Esophagus mucosa (tissue), 1 donor: ENCODE measurements around the gene STK32B. TPM values are rescaled to one million over a fixed set of nuclear protein-coding genes. Genes with fewer than 3 reads are reported as not detected.

Source experiments
- ATAC-seq: fragments of 200-7000 bp; cut with Tn5 transposase; one replicate; pipeline ENCODE4 v1.9.1; 2020
- total RNA-seq: library from RNA; stranded (reverse); gene quantifications from one replicate; pipeline ENCODE4 v1.2.4, GENCODE V29; 2023
- donor health status: DM: yes; HTN: yes; CAD: no.

Gene STK32B
- total RNA-seq, 1 donor from 2014 or later: 0.28 TPM

GRCh38 chr4:5126857-5127256 is 75.6 kb downstream of the STK32B start:
- ATAC-seq: no peak

DNA sequence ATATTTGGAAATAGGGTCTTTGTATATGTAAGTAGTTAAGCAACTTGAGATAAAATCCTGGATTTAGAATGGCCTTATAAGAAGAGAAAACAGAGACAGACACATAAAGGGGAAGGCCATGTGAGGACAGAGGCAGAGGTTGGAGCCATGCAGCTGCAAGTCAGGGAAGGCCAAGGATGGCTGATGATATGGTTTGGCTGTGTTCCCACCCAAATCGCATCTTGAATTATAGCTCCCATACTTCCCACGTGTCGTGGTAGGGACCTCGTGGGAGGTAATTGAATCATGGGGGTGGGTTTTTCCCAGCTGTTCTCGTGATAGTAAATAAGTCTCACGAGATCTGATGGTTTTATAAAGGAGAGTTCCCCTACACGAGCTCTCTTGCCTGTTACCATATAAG is 76.3 kb downstream of the STK32B start:
- ATAC-seq: no peak

- no peak for ATAC-seq
Observed at GRCh38 chr4:5128569-5128968, 77.3 kb downstream of the STK32B start.

DNA sequence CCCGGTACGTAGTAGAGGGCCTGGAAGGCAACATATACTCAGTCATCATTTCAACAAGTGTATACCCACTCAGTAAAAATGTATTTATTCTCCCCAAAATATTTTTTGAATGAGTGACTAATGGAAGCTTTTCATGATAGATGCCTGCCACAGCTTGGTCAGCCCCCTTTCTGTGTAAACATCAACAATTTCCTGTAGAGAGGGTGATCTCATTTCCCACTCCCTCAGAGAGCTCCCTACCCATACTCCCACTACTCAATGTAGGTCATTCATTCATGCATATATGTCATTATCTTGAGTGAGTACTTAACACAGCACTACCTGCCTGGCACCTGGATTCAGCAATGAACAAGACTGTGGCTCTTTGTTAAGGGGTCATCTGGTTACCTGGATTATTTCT is 81.9 kb downstream of the STK32B start:
- no peak for ATAC-seq

GRCh38 chr4:5133933-5134594 is 82.8 kb downstream of the STK32B start:
- ATAC-seq: no peak

- ATAC-seq: no peak
Observed at GRCh38 chr4:5134620-5135019, 83.3 kb downstream of the STK32B start.

- no peak for ATAC-seq
Observed at GRCh38 chr4:5137226-5137625, 85.9 kb downstream of the STK32B start.

- ATAC-seq: no peak
Observed at GRCh38 chr4:5137927-5138326, 86.6 kb downstream of the STK32B start.

DNA sequence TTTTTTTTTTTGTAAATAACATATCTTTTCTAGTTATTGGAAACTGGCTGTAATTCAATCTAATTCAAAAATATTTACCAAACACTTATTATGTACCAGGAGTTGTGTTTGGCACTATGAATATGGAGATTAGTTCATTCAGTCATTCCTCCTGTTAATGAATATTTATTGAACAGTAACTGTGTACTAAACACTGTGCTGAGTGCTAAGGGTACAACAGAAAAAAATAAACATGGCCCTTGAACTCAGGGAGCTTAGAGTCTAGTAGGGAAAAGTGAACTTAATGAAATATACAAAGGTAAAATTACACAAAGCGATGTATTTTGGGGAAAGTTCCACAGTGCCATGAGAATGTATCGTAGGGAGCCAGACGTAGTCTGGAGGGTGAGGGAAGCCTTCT is 87.1 kb downstream of the STK32B start:
- ATAC-seq: no peak

GRCh38 chr4:5139141-5139540 is 87.9 kb downstream of the STK32B start:
- no peak for ATAC-seq

GRCh38 chr4:5141802-5142201 is 90.5 kb downstream of the STK32B start:
- no peak for ATAC-seq

DNA sequence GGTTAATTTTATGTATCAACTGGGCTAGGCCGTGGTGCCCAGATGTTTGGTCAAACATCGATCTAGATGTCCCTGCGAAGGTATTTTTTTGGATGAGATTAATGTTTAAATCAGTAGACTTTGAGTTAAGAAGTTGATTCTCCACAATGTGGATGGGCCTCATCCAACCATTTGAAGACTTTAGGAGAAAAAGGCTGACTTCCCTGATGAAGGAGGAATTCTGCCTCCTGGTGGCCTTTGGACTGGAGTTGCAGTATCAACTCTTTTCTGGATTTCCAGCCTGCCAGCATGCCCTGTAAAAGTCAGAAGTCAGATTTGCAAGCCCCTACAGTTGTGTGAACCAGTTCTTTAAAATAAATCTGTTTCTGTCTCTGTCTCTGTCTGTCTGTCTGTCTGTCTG is 91.4 kb downstream of the STK32B start:
- ATAC-seq: no peak

GRCh38 chr4:5143306-5143861 is 92.1 kb downstream of the STK32B start:
- no peak for ATAC-seq

- no peak for ATAC-seq
Observed at GRCh38 chr4:5143940-5144339, 92.7 kb downstream of the STK32B start.

DNA sequence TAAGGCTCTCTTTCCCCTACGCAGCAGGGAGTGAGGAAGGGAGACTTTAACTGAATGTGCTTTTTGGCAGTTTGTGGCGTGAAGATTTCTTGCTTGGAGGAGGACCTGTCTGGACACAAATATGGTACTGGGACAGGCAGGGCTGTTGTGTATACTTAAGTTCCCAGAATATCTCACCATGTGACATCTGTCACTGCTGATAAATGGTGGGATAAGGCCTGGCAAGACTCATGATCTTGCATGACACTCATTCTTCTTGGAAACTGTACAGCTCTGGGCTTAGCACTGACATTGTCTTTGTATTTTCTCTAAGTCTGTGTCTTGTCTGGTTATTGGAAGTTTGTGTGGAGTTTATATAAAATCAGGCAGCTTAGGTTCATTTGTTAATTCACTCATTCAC is 93.1 kb downstream of the STK32B start:
- no peak for ATAC-seq

DNA sequence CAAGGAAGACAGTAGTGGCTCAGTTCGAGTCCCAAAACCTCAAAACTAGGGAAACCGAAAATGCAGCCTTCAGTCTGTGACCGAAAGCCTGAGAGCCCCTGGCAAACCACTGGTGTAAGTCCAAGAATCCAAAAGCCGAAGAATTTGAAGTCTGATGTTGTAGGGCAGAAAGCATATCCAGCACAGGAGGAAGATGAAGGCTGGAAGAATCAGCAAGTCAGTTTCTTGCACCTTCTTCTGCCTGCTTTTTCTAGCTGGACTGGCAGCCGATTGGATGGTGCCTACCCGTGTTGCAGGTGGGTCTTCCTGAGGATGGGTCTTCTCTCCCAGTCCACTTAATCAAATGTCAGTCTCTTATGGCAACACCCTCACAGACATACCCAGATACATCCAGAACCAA is 95.0 kb downstream of the STK32B start:
- no peak for ATAC-seq

DNA sequence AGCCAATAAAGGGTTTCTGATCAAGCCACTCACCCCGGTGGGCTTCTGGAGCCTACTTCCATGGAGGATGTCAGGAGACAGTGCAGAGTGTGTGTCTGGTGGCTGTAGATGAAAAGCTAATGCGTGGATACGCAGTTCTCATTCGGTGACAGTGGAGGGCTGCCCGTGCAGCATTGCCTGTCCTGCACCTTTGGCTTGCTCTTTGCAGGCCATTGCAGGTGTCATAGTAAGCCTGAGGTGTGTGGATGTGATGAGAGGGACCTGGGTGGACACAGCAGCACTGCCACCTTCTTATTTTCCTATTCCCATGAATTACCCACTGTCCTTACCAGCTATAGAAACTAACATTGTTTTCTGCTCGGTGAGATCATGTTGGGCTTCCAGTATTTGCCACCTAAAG is 101.2 kb downstream of the STK32B start:
- ATAC-seq: no peak

DNA sequence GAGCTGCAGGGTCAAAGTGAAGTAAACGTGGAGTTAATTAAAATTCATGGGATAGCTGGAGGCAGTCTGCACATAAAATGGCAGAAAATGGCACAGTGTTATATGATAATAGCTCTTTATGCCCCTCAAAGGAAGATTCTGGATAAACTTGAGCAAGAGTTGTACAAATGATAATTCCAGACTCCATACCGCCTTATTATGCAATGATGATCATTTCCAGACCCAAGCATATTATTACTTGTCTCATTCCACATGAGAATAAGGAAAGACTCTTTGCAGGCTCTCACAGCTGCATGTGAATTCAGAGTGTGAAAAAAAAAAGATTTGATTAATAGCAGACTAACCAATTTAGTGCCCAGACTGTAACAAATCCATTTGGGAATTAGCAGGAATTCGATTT is 105.4 kb downstream of the STK32B start:
- no peak for ATAC-seq

- ATAC-seq: no peak
Observed at GRCh38 chr4:5157791-5158770, 106.8 kb downstream of the STK32B start.

GRCh38 chr4:5158825-5159224 is 107.5 kb downstream of the STK32B start:
- no peak for ATAC-seq

- no peak for ATAC-seq
Observed at GRCh38 chr4:5160668-5161067, 109.4 kb downstream of the STK32B start.

GRCh38 chr4:5162909-5163508 is 111.7 kb downstream of the STK32B start:
- no peak for ATAC-seq

DNA sequence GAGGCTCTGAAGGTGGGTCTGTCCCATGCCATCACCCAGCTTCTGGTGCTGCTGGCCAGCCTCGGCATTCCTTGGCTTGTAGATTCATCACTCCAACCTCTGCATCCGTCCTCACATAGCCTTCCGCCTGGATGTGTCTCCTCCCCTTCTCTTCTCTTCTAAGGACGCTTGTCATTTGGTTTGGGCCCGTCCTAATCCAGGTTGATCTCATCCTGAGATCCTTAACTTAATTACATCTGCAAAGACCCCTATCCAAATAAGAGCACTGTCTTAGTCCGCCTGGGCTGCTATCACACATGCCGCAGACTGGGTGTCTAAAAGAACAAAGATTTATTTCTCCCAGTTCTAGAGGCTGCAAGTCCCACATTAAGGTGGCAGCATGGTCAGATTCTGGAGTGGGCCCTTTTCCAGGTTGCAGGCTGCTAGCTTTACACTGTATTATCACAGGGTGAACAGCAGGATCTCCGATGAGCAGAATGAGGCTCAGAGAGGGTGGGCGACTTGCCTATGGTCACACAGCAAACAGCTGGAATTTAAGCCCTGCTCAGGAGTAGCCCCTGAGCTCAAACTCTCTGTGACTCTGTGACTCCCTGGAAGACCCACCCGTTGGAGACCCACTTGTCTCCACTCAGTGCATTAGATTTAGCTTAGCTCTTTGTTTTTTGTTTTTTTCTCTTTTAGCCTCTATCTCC is 113.1 kb downstream of the STK32B start:
- no peak for ATAC-seq
